Activated T-helper 1 cell treated with anti-CD3 and anti-CD28 coated beads, Interleukin-12 subunit alpha, Interleukin-12 subunit beta, Interleukin-2, Interleukin-4 antibody, amounts not matched to agents 30 ng/mL and 10 ng/mL and 1 ng/mL, durations not matched to agents 14 hours and 24 hours and 36 hours (primary cell): Measurements from ENCODE around the gene KRT23. TPM values are rescaled to one million over a fixed set of nuclear protein-coding genes. Genes with fewer than 3 reads are reported as not detected.

Experiments
- DNase-seq: peaks from one replicate; pipeline ENCODE4 v3.0.0; 2021; ENCODE audit warnings: low spot score
- H3K27ac Mint-ChIP-seq: one replicate; pipeline ENCODE4 v1.8.0; 2021; ENCODE audit warnings: mild to moderate bottlenecking, mixed read lengths
- H3K27me3 Mint-ChIP-seq: one replicate; pipeline ENCODE4 v1.8.0; 2022; ENCODE audit warnings: mild to moderate bottlenecking, moderate library complexity, mixed read lengths; ENCODE audit not compliant: insufficient read depth
- H3K36me3 Mint-ChIP-seq: one replicate; pipeline ENCODE4 v1.8.0; 2021; ENCODE audit warnings: low read depth, mixed read lengths
- H3K4me1 Mint-ChIP-seq: one replicate; pipeline ENCODE4 v1.8.0; 2021; ENCODE audit warnings: low read depth, mixed read lengths
- H3K4me3 Mint-ChIP-seq: one replicate; pipeline ENCODE4 v1.8.0; 2021; ENCODE audit warnings: mild to moderate bottlenecking, moderate library complexity, mixed read lengths
- H3K9me3 Mint-ChIP-seq: one replicate; pipeline ENCODE4 v1.8.0; 2021; ENCODE audit warnings: mixed read lengths
- intact Hi-C: fragments of 100-400 bp; cut with micrococcal nuclease; formaldehyde crosslinking; loops from one replicate; pipeline ENCODE4 v1.15.1; 2024
- total RNA-seq: library from RNA; stranded (reverse); gene quantifications from 2 replicates; pipeline ENCODE4 v1.2.3, GENCODE V29; 2022

Gene KRT23
- total RNA-seq, 1 donor from 2014 or later = not detected

GRCh38 chr17:40914075-40914855 lies 23.2 kb downstream of the KRT23 start:
- intact Hi-C loops = no loop called here
- H3K36me3 Mint-ChIP-seq = no peaks in the 10 kb centered on the region
- DNase-seq = no peak
- H3K27me3 Mint-ChIP-seq = peaks cover 10% of the 10 kb centered on the region
- H3K9me3 Mint-ChIP-seq = no peaks in the 10 kb centered on the region
- H3K4me1 Mint-ChIP-seq = peaks cover 6% of the 10 kb centered on the region
- no peak overlapping the region for H3K4me3 Mint-ChIP-seq
- no peak overlapping the region for H3K27ac Mint-ChIP-seq

DNA sequence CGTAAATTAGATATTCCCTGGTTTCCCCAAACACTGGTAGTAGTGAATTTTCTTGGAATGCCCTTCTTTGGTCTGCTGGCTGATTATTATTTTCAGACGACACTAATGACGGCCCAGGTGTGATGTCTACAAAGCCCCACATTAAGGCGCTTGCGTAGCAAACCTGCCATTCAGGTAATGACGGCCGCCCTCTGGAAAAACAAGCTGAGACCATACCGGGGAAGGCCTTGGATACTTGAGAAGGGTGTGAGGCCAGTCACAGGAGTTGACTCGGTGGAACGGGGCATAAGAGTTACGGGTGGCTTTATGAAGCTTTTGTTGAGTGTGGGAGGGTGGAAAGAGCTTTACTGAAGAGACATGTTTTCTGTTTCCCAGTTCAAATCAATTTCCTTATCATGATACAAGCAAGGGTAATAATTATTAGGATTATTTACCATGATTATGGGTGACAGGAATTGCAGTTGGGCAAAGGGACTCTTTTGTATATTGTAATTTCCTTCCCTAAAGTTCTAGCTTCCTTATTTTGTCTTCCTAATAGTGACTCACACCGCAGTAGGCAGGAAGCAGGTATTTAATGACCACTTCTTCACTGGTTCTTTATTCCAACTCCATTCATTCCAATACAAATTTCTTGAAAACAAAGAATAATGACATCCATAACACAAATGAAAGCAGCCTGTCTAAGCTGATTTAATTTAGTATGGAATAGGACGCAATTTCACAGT lies 24.8 kb downstream of the KRT23 start:
- intact Hi-C loops = no loop called here
- H3K36me3 Mint-ChIP-seq = no peaks in the 10 kb centered on the region
- H3K4me3 Mint-ChIP-seq = no peak overlapping the region
- DNase-seq = no peak
- peaks cover 6% of the 10 kb centered on the region for H3K4me1 Mint-ChIP-seq
- H3K27me3 Mint-ChIP-seq = peaks cover 19% of the 10 kb centered on the region
- no peaks in the 10 kb centered on the region for H3K9me3 Mint-ChIP-seq
- H3K27ac Mint-ChIP-seq = no peak overlapping the region

GRCh38 chr17:40910441-40910841 lies 27.0 kb downstream of the KRT23 start:
- H3K4me1 Mint-ChIP-seq = peaks cover 5% of the 10 kb centered on the region
- no peak overlapping the region for H3K4me3 Mint-ChIP-seq
- no peaks in the 10 kb centered on the region for H3K9me3 Mint-ChIP-seq
- intact Hi-C loops = no loop called here
- H3K27me3 Mint-ChIP-seq = peaks cover 26% of the 10 kb centered on the region
- H3K27ac Mint-ChIP-seq = no peak overlapping the region
- DNase-seq = no peak
- no peaks in the 10 kb centered on the region for H3K36me3 Mint-ChIP-seq

DNA sequence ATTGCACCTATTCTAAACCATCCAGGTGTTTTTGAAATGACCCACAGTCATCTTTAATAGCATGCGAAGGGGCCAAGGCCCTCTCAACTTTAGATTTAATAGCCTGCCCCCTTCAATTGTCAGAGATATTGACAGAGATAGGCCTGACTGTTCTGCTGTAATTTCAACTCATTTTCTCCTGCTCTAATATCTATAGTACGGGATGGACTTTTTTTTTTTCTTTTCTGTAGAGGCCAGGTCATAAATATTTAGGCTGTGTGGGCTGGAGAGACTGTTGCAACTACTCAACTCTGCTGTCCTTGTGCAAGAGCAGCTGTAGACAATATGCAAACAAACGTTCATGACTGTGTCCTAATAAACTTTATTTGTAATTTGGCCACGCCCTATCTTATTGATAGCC lies 27.7 kb downstream of the KRT23 start:
- peaks cover 26% of the 10 kb centered on the region for H3K27me3 Mint-ChIP-seq
- no peak overlapping the region for H3K4me3 Mint-ChIP-seq
- no peak overlapping the region for H3K27ac Mint-ChIP-seq
- H3K9me3 Mint-ChIP-seq = no peaks in the 10 kb centered on the region
- no peak for DNase-seq
- no peaks in the 10 kb centered on the region for H3K36me3 Mint-ChIP-seq
- no peaks in the 10 kb centered on the region for H3K4me1 Mint-ChIP-seq
- intact Hi-C loops = loop anchor here (1.0 to 10.0 kb wide), 7 partner anchors 105 to 753 kb away; partner anchors contain the start of gene KRTAP16-1

GRCh38 chr17:40909351-40909750 lies 28.1 kb downstream of the KRT23 start:
- intact Hi-C loops = loop anchor here (1.0 to 10.0 kb wide), 7 partner anchors 105 to 753 kb away; partner anchors contain the start of gene KRTAP16-1
- H3K27me3 Mint-ChIP-seq = peaks cover 26% of the 10 kb centered on the region
- DNase-seq = peak; percentile 29
- no peaks in the 10 kb centered on the region for H3K9me3 Mint-ChIP-seq
- no peak overlapping the region for H3K4me3 Mint-ChIP-seq
- H3K27ac Mint-ChIP-seq = no peak overlapping the region
- no peaks in the 10 kb centered on the region for H3K4me1 Mint-ChIP-seq
- no peaks in the 10 kb centered on the region for H3K36me3 Mint-ChIP-seq

- H3K4me1 Mint-ChIP-seq = peaks cover 7% of the 10 kb centered on the region
- no peak for DNase-seq
- intact Hi-C loops = loop anchor here (5.0 to 10.0 kb wide), 3 partner anchors 102 to 416 kb away; partner anchors contain the start of gene KRTAP16-1
- H3K27me3 Mint-ChIP-seq = peaks cover 21% of the 10 kb centered on the region
- H3K36me3 Mint-ChIP-seq = no peaks in the 10 kb centered on the region
- no peak overlapping the region for H3K4me3 Mint-ChIP-seq
- H3K27ac Mint-ChIP-seq = no peak overlapping the region
- H3K9me3 Mint-ChIP-seq = no peaks in the 10 kb centered on the region
Measured at GRCh38 chr17:40906613-40907012, 30.8 kb downstream of the KRT23 start.

GRCh38 chr17:40905370-40905769 lies 32.1 kb downstream of the KRT23 start:
- intact Hi-C loops = loop anchor here (5.0 to 10.0 kb wide), 3 partner anchors 101 to 417 kb away; partner anchors contain the start of gene KRTAP16-1
- Mint-ChIP-seq H3K4me3 (no peak overlapping the region), H3K9me3 (no peaks in the 10 kb centered on the region), H3K27ac (no peak overlapping the region), H3K36me3 (no peaks in the 10 kb centered on the region), H3K27me3 (peaks cover 23% of the 10 kb centered on the region), H3K4me1 (peaks cover 7% of the 10 kb centered on the region)
- DNase-seq = no peak

- Mint-ChIP-seq H3K9me3 (no peaks in the 10 kb centered on the region), H3K4me1 (peaks cover 7% of the 10 kb centered on the region), H3K27me3 (peaks cover 17% of the 10 kb centered on the region), H3K36me3 (no peaks in the 10 kb centered on the region), H3K27ac (no peak overlapping the region), H3K4me3 (no peak overlapping the region)
- intact Hi-C loops = loop anchor here (10.0 kb wide), 1 partner anchor 98 kb away; no protein-coding TSS in a partner anchor
- no peak for DNase-seq
Measured at GRCh38 chr17:40903129-40903847, 34.2 kb downstream of the KRT23 start.

DNA sequence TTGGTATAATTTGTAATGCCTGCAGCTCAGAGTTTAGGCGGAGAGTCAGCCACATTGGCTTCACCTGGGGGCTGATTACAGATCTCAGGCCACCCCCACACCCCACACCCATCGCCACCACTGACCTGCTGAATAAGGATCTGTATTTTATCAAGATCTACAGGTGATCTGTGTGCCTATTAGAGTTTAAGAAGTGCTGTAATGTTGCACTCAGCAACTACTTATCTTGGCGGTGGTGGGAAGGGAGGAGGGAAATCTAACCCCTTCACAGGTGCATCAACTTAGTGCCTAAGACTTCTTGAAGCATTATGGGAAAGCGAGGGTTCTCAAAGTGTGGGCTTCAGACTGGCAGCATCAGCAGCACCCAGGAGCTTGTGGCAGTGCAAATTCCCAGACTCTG lies 34.9 kb downstream of the KRT23 start:
- peaks cover 17% of the 10 kb centered on the region for H3K27me3 Mint-ChIP-seq
- intact Hi-C loops = loop anchor here (10.0 kb wide), 1 partner anchor 98 kb away; no protein-coding TSS in a partner anchor
- no peaks in the 10 kb centered on the region for H3K36me3 Mint-ChIP-seq
- no peak overlapping the region for H3K4me3 Mint-ChIP-seq
- no peak for DNase-seq
- no peaks in the 10 kb centered on the region for H3K9me3 Mint-ChIP-seq
- H3K27ac Mint-ChIP-seq = no peak overlapping the region
- peaks cover 7% of the 10 kb centered on the region for H3K4me1 Mint-ChIP-seq

- Mint-ChIP-seq H3K4me3 (no peak overlapping the region), H3K27ac (no peak overlapping the region), H3K36me3 (no peaks in the 10 kb centered on the region), H3K9me3 (no peaks in the 10 kb centered on the region), H3K27me3 (peaks cover 19% of the 10 kb centered on the region), H3K4me1 (peaks cover 7% of the 10 kb centered on the region)
- DNase-seq = no peak
- intact Hi-C loops = loop anchor here (10.0 kb wide), 1 partner anchor 97 kb away; no protein-coding TSS in a partner anchor
Measured at GRCh38 chr17:40901981-40902474, 35.4 kb downstream of the KRT23 start.

- Mint-ChIP-seq H3K4me1 (peaks cover 7% of the 10 kb centered on the region), H3K27ac (no peak overlapping the region), H3K4me3 (no peak overlapping the region), H3K36me3 (no peaks in the 10 kb centered on the region), H3K9me3 (no peaks in the 10 kb centered on the region), H3K27me3 (peaks cover 14% of the 10 kb centered on the region)
- no peak for DNase-seq
- intact Hi-C loops = loop anchor here (10.0 kb wide), 1 partner anchor 96 kb away; no protein-coding TSS in a partner anchor
Measured at GRCh38 chr17:40900809-40901356, 36.6 kb downstream of the KRT23 start.

- Mint-ChIP-seq H3K27ac (no peak overlapping the region), H3K27me3 (peaks cover 26% of the 10 kb centered on the region), H3K9me3 (no peaks in the 10 kb centered on the region), H3K4me3 (no peak overlapping the region), H3K4me1 (no peaks in the 10 kb centered on the region), H3K36me3 (no peaks in the 10 kb centered on the region)
- DNase-seq = no peak
- intact Hi-C loops = no loop called here
Measured at GRCh38 chr17:40896916-40897455, 40.5 kb downstream of the KRT23 start.
